GM21825 (cell line): ENCODE data around the gene POU2F1.

Experiments
- ATAC-seq: cut with Tn5 transposase; IDR thresholded peaks from one replicate; pipeline ENCODE4 v1.9.1; 2021; ENCODE audit warnings: mild to moderate bottlenecking, moderate library complexity; ENCODE audit not compliant: unreplicated experiment

Gene POU2F1

GRCh38 chr1:167357305-167357704, 136.6 kb downstream of the POU2F1 start:
- no peak for ATAC-seq

- no peak for ATAC-seq
Observed at GRCh38 chr1:167359295-167359694, 138.6 kb downstream of the POU2F1 start.

- ATAC-seq = no peak
Observed at GRCh38 chr1:167360120-167360519, 139.4 kb downstream of the POU2F1 start.

GRCh38 chr1:167362638-167363037, 142.0 kb downstream of the POU2F1 start:
- ATAC-seq = no peak

GRCh38 chr1:167364826-167365225, 144.1 kb downstream of the POU2F1 start:
- ATAC-seq = no peak

- ATAC-seq = no peak
Observed at GRCh38 chr1:167365360-167365759, 144.7 kb downstream of the POU2F1 start.

- ATAC-seq = no peak
Observed at GRCh38 chr1:167367705-167368104, 147.0 kb downstream of the POU2F1 start.

GRCh38 chr1:167369175-167369574, 148.5 kb downstream of the POU2F1 start:
- ATAC-seq = no peak

- no peak for ATAC-seq
Observed at GRCh38 chr1:167369933-167370332, 149.2 kb downstream of the POU2F1 start.

GRCh38 chr1:167371030-167371429, 150.3 kb downstream of the POU2F1 start:
- ATAC-seq = no peak

GRCh38 chr1:167373398-167373797, 152.7 kb downstream of the POU2F1 start:
- ATAC-seq = no peak

- ATAC-seq = no peak
Observed at GRCh38 chr1:167373986-167374385, 153.3 kb downstream of the POU2F1 start.

GRCh38 chr1:167375949-167376348, 155.3 kb downstream of the POU2F1 start:
- no peak for ATAC-seq

GRCh38 chr1:167387251-167387910, 166.7 kb downstream of the POU2F1 start:
- ATAC-seq = no peak

GRCh38 chr1:167388976-167389375, 168.3 kb downstream of the POU2F1 start:
- ATAC-seq = no peak

GRCh38 chr1:167392200-167392696, 171.6 kb downstream of the POU2F1 start:
- ATAC-seq = no peak

- no peak for ATAC-seq
Observed at GRCh38 chr1:167400359-167400953, 179.8 kb downstream of the POU2F1 start.

GRCh38 chr1:167401260-167401873, 180.7 kb downstream of the POU2F1 start:
- no peak for ATAC-seq

- ATAC-seq = no peak
Observed at GRCh38 chr1:167404161-167404888, 183.6 kb downstream of the POU2F1 start.

- no peak for ATAC-seq
Observed at GRCh38 chr1:167404908-167405307, 184.2 kb downstream of the POU2F1 start.

GRCh38 chr1:167408355-167408754, 187.7 kb downstream of the POU2F1 start:
- ATAC-seq = no peak
